SK-MEL-5 (cell line): ENCODE results near the gene PIK3R6. TPM values are rescaled to one million over a fixed set of nuclear protein-coding genes. Genes with fewer than 3 reads are reported as not detected.

Source experiments
- DNase-seq: peaks from one replicate; pipeline ENCODE4 v3.0.0-alpha.2; 2016; ENCODE audit warnings: low read depth, low spot score
- in situ Hi-C: cut with HindIII; loops from 2 replicates; pipeline ENCODE4 v1.10.0; 2016; ENCODE audit warnings: low sequenced_read_pairs, high pct_unique_total_duplicates, low pct_unique_long_range_greater_than_20kb
- polyA plus RNA-seq, 2 experiments: library from polyadenylated mRNA; depleted of rRNA; stranded (reverse); fragments of >200 nt; gene quantifications; 2 replicates each; pipeline ENCODE4 v1.2.3, GENCODE V29; 2015
- total RNA-seq: library from RNA; depleted of rRNA; stranded (reverse); fragments of >200 nt; shearing (Covaris generic); gene quantifications from 2 replicates; pipeline ENCODE4 v1.2.3, GENCODE V29; 2014; rRNA removed

PIK3R6 gene, protein sequence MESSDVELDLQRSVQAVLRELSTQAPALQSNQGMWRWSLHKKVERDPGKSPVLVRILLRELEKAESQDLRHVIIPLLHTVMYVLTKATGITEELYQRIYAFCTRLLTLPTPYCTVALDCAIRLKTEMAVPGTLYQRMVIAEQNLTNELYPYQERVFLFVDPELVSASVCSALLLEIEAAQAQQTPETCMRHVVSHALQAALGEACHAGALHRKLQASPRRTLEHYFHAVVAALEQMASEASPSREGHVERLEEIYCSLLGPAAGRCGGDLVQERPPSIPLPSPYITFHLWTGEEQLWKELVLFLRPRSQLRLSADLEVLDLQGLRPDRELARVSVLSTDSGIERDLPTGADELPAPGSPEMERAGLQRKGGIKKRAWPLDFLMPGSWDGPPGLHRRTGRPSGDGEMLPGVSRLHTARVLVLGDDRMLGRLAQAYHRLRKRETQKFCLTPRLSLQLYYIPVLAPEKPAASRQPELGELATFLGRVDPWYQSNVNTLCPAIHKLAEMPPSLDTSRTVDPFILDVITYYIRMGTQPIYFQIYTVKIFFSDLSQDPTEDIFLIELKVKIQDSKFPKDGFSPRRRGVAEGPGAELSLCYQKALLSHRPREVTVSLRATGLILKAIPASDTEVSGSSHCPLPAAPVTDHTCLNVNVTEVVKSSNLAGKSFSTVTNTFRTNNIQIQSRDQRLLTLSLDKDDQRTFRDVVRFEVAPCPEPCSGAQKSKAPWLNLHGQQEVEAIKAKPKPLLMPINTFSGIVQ
- 0.05 TPM in 1 of 2 replicates, not detected in the other for total RNA-seq
- polyA plus RNA-seq (2015; cell fraction: cytosol; rRNA removed): 0.04 and 0.16 TPM in 2 replicates
- not detected in 2 replicates for polyA plus RNA-seq (2015; cell fraction: nucleus; rRNA removed)

DNA sequence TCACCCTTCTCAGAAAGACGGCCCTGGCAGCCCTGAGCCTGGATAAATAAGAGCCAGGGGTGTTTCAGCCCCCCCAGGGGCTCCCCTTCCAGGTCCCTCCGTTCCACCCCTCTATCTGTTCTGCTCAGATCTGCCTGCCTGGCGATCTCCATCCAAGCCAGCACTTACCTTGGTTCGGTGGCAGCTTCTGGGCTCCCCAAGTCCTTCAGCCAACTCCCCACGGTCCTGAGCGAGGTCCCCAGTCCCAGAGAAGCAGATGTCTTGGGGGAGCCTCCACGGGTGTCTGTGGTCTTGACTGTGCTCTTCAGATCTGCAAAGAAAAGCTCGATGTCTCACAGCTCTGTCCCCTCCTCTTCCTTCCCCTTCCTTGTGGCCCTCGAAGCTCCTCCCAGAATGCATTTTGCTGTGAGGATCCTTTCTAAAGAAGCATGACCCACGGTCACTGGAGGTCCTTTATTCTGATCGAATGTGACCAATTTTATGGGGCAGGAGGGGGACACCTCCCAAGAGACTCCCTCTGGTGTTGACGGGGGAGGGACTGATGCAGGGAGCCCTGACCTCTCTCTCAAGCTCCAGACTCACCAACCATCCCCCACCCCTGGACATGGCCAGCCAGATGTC lies at the start of gene PIK3R6:
PIK3R6 (minus strand) TSS at position 314 of the 621 bp plus-strand sequence. CDS start 17,880 bp downstream, outside the sequence.
- in situ Hi-C loops: no loop called here
- no peak for DNase-seq

GRCh38 chr17:8916466-8916865 lies 49.0 kb upstream of the PIK3R6 start:
- DNase-seq: no peak
- in situ Hi-C loops: no loop called here

GRCh38 chr17:8914554-8914953 lies 47.1 kb upstream of the PIK3R6 start:
- in situ Hi-C loops: no loop called here
- no peak for DNase-seq

DNA sequence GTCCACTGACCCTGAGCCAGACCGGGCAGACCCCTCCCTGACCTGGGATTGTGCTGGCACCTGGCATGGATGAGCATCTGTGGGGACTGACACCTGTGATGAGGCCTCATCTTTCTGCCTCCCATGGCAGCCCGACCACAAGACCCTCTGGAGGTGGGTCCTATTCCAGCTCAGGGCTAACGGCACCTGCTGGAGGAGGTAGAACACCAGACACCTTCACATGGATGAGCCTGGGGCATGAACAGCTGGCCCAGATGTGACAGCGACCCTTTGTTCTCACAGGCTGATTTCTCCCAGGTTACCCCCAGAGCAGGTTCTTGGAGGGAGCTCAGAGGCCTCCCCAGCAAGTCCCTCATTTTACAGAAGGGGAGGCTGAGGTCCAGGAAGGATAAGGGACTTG lies 46.4 kb upstream of the PIK3R6 start:
- DNase-seq: no peak
- in situ Hi-C loops: no loop called here

DNA sequence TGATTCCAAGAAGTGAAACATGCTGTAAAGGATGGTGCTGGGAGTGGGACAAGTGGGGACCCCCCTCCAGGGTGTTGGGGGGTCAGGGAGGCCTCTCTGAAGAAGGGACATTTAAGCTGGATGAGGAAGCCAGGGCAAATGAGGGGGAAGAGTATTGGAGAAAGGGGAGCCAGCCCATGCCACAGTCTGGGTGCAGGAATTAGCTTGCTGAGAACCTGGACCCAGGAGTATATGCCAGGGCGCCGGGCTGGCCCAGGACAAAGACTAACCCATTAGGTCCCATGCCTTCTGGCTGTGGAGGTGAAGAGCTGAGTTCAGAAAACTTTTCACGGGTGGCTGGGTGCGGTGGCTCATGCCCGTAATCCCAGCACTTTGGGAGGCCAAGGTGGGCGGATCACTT lies 45.6 kb upstream of the PIK3R6 start:
- DNase-seq: no peak
- in situ Hi-C loops: no loop called here

- in situ Hi-C loops: no loop called here
- DNase-seq: no peak
Measured at GRCh38 chr17:8912084-8912981, 44.9 kb upstream of the PIK3R6 start.

DNA sequence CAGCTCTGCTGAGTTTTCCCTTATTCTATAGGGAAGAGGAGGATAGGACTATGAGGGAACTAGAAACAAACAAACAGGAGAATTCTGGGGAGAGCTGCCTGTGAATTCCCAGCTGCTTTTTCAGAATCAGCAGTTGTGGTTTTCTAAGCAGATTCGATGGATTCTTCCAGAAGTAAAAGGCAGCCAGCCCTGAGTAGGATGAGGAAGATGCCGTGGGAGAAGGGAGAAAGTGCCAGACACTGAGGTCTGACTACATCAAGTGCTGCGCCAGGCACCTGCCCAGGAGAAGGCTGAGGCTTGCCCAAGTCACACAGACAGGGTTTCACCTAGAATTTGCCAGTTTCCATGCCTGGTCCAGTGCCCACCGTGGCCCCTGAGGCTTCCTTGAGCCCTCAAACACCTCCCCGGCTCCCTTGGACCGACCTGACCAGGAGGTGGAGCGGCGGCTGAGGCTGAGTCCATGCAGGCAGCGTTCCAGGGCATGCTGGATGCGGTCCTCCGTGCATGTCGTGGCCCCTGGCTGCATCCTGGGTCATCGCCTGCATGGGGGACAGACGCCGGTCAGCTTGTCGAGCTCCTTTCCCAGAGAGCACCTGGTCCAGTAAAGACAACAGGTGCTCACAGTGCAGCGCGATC lies 43.6 kb upstream of the PIK3R6 start:
- in situ Hi-C loops: no loop called here
- no peak for DNase-seq

DNA sequence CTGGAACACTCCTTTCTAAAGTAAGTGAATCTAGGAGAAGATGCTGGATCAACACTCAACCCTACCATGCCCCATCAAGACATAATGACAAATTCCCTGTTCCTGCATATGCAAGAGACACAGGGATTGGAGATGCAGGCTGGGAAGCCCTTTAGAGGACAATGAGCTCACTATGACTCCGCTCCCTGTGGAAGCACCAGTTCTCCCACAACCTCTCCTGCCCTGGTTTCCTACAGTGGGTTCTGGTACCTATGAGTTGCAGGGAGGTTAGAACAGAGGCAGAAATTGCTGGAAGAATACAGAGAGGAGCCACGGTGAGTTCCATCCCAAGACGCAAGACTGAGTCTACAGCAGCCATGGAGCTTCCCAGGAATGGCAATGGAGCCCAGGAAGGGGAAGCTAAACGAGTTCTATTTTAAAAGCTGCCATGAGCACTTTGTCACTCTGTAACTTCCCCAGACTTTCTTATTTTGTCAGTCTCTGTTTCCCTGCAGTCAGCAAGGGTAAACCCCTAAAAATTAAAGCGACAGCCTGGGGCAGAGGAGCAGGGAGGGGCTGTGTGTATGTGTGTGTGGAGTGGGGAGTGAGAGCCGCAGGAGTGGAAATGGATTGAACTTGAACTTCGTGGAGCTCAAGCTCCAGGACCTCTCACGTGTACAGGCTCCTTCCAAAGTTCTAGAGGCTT lies 42.3 kb upstream of the PIK3R6 start:
- in situ Hi-C loops: no loop called here
- DNase-seq: no peak

DNA sequence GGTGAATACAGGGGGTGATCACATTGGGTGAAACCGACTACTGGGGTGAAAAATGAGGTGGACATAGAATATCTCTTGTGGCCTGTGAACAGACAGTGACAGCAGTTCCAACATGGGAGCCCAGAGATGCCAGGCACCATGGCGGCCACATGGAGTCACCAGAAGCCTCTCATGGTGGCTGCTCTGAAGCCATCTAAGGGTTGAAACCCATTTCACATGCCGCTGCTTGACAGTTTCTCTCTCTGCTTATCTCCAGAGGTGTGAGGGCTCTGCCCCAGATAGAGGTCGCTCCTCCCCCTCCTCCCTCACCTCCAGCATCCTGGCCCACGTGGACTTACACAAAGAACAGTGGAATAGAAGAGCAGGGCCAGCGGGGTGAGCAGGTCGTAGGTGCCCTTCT lies 37.9 kb upstream of the PIK3R6 start:
- no peak for DNase-seq
- in situ Hi-C loops: no loop called here

DNA sequence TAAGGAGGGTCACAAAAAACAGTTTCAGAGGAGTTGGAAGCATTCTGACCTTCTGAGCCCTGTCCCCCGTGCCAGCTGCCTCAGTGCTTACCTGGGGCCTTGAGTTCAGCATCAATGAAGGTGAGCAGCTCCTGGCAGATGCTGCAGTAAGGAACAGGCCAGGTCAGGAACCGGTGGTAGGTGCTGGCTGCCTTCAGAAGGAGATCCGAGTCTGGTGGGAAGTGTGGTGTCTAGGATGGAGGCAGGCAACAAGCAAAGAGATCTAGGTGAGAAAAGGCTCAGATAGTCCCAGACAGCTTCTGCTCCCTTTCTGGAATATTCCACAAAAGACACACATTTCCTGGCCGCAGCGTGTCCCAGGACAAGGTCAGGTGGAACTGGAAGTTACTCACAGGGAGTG lies 37.2 kb upstream of the PIK3R6 start:
- no peak for DNase-seq
- in situ Hi-C loops: no loop called here

- DNase-seq: no peak
- in situ Hi-C loops: no loop called here
Measured at GRCh38 chr17:8904201-8904600, 36.7 kb upstream of the PIK3R6 start.

DNA sequence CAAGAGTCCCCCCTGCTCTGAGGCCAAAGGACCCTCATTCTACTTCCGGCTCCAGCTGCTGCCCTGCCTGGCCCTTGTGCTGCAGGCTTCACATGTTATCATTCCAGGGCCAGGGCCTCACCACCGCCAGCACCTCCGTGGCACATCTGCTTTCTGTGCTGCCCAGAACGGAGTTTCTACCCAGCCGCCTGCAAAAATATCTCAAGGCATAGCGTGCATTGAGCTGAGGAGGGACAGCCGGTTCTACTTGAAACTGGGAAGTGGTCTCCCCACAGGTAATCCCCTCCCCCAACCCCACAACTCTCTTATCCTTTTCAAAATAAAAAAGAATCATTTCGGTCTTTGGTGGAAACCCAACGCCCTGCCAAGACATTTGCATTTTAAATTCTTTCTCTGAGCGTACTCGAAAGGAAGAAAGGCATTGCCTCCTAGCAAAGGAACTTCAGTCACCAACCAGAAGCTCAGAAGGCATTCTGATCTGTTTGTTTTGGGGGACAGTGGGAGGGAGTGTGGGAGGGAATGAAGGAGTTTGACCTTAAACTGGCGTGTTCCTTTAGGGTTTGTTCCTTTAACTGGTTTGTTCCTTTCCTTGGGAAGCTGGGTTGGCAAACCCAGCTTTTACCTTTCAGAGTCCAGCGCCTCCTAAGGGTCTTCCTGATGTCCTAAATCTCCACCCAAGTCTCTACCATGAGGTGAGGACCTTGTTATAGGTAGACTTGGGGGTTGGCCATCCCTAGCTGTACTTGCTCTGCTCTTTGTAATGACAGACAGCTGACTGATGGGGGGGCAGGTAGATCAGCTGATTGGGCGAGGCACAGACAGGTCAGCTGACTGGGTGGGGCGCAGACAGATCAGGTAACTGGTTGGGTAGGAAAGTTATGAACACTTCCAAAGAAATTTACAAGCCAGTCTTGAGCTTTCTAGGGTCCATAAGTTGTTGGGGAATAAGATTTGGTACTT lies 33.4 kb upstream of the PIK3R6 start:
- in situ Hi-C loops: no loop called here
- DNase-seq: no peak

GRCh38 chr17:8900207-8900606 lies 32.7 kb upstream of the PIK3R6 start:
- in situ Hi-C loops: no loop called here
- DNase-seq: no peak

- in situ Hi-C loops: no loop called here
- DNase-seq: no peak
Measured at GRCh38 chr17:8898636-8899035, 31.2 kb upstream of the PIK3R6 start.

GRCh38 chr17:8898126-8898525 lies 30.7 kb upstream of the PIK3R6 start:
- in situ Hi-C loops: no loop called here

More at GRCh38 chr17:8898126-8898525, 30.7 kb upstream of the PIK3R6 start:
- no peak for DNase-seq
